GM12878 (cell line): ENCODE measurements around the gene C9orf50.

ENCODE experiments used
- CTCF ChIP-seq, 3 experiments: IDR thresholded peaks in 2 of 3; conservative IDR thresholded peaks in 1 of 3; 2 replicates each; pipeline ENCODE4 v1.5.1; 2011; ENCODE audit warnings: low read depth in 3 of 3, low read length in 3 of 3, mild to moderate bottlenecking in 3 of 3, control low read depth in 2 of 3, moderate library complexity in 2 of 3, inconsistent platforms in 1 of 3, mixed read lengths in 1 of 3; ENCODE audit not compliant: control insufficient read depth in 2 of 3, insufficient read depth in 1 of 3; ENCODE audit errors: extremely low read depth in 1 of 3
- POLR2A ChIP-seq: IDR thresholded peaks from 2 replicates; pipeline ENCODE4 v1.6.1; 2011; ENCODE audit warnings: low read depth, mild to moderate bottlenecking, low read length
- POU2F2 ChIP-seq: IDR thresholded peaks from 3 replicates; pipeline ENCODE4 v1.6.1; 2011; ENCODE audit warnings: low read depth, mild to moderate bottlenecking, low read length, borderline replicate concordance
- ZNF274 ChIP-seq: IDR thresholded peaks from one replicate; pipeline ENCODE4 v1.8.0; 2011; ENCODE audit not compliant: insufficient read length, insufficient read depth

GRCh38 chr9:129612123-129612522 is 8.8 kb downstream of the C9orf50 start:
- TF ChIP-seq ZNF274 (no peak), CTCF (IDR thresholded peaks at IDR 0.05 in 2 of 3, conservative IDR thresholded peaks at IDR 0.05 in 1 of 3; ENCODE audit: control insufficient read depth in 2 of 3, extremely low read depth in 1 of 3, insufficient read depth in 1 of 3, low read depth in 3 of 3, low read length in 3 of 3) (no peak), POLR2A (no peak), POU2F2 (no peak)
